Jurkat, Clone E6-1 (cell line): ENCODE data around the gene PKNOX2.

ENCODE experiments used
- DNase-seq: peaks from one replicate; pipeline ENCODE4 v3.0.0-alpha.2; 2011; ENCODE audit warnings: low read depth, low spot score
- H3K4me3 ChIP-seq: 2 replicates; pipeline ENCODE4 v1.5.1; 2011; ENCODE audit warnings: mild to moderate bottlenecking, low read length, control low read depth, moderate library complexity

PKNOX2 gene

DNA sequence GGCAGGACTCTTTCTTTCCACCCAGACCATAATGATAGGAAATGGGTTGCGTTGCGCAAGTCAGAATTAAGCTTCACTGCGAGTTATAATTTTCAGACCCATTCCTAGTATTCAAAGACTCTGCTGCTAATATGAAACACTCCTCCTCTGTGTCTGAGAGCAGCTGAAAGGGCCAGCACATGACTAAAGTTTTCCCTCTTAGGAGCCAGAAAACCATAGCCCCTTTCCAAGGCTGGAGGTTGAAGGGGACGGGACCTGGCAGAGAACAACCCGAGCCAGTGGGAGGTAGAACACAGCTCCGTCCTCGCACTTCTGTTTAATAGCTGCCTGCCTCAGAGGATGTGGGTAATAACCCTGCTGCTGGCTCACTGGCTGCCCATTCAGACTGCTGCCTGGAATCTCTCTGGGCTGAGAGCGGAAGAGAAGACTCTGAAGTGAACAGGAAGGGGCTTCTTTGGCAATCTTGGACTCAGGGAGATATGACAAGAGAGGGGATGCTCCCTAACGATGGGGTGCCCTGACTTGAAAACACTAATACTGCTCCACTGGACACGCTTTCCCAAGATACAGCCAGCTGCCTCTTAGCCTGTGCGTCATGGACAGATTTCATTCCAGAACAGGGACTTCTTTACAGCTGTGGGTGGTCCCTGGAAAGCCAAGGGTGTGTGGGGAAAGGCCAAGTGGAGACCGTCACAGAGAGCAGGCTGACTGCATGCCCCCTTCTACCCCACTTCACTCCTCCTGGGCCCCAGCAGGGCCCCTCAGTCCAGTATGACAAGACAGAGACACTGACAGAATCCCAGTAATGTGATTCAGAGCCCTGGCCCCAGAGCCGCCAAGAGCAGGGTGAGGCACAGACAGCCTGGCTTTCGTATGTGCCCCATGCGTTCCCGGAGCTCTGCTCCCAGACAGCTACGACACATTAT lies 174.6 kb downstream of the PKNOX2 start:
- H3K4me3 ChIP-seq, result no peak overlapping the region
- no peak for DNase-seq

- no peak for DNase-seq
- H3K4me3 ChIP-seq, result no peak overlapping the region
These were observed 177.1 kb downstream of the PKNOX2 start for GRCh38 chr11:125341676-125342075.

DNA sequence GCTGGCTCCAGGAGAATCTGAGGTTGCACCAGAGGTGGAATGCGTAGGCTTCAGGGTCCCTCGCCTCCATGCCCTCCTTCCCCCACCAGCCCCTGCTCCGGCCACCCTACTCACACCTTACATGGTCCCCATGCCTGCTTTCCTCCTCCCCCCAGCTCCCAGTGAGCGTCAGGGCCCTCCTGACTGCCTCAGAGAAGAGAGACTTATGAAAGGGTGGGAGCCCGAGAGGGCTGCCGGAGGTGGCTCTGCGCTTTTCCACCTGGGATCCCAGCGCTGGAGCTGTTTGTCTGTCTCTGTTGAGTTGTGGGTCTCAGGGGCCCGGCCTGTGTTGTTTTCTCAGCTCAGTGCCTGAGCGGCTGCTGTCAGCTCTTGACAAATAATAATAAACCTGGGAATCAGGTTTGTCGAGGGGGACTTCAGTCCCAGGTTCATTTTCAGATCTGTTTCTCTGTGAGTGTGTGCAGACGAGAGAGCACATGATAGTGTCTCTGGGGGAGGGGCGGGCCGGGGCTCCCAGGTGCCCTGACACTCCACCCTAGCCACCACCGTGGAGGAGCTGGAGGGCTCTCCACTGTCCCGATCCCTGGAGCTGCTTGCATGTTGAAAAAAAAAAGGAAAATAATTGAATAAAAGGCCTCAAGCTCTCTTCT lies 177.9 kb downstream of the PKNOX2 start:
- no peak for DNase-seq
- no peak overlapping the region for H3K4me3 ChIP-seq

GRCh38 chr11:125343086-125343717 lies 178.7 kb downstream of the PKNOX2 start:
- no peak for DNase-seq

DNA sequence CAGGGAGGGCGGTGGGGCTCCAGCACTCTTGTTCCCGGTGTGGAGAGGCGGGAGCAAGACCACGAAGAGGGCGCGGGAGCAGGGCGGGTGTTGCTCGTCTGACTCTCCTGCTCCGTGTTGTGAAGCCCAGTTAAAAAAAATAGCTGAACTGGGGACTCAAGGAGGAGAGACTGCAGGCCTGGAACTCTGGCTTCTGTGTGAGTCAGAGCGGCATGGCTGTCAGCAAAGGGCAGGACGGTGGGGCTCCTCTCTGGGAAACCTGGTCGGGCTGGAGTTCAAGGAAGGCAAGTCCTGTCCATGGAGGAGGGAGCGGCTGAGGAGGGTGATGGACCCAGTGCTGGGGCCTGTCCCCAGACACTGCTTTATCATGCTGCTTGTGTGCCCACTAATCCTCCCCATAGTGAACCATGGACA lies 179.2 kb downstream of the PKNOX2 start:
- no peak for DNase-seq
- no peak overlapping the region for H3K4me3 ChIP-seq

More at GRCh38 chr11:125343086-125343717, 178.7 kb downstream of the PKNOX2 start:
- H3K4me3 ChIP-seq, result no peak overlapping the region

GRCh38 chr11:125344846-125345420 lies 180.4 kb downstream of the PKNOX2 start:
- no peak overlapping the region for H3K4me3 ChIP-seq
- no peak for DNase-seq

DNA sequence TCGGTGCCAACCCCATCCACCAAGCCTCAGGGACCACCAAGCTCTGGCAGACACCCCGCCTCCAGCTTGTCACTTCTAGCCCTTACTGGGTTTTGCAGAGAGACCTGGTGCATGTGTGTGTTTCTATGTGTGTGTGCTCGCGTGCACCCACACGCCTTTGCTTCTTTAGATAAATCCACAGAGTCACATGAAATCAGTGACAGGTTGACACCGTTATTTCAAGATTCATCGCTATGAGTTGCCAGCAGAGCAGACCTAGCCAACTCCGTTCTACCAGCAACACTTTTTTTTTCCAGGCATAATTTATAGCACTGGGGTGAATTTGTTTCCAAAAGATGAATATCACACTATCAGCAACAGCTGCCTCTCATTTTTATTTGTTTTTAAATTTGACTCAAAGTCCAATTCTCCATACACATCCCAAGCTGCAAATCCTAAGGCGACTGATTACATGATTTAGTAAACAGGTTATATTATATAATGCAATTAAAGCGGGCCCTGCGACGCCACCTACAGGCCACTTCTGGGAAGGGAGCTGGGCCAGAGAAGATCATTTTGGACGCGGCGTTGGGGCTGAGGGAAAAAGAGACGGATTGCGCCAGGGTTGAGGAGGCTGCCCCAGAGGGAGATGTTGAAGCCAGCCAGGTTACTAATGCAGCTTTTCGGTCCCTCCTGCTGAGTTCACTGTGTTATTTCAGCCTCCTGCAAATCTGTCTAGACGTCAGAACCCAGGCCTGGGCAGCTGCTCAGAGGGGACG lies 181.0 kb downstream of the PKNOX2 start:
- H3K4me3 ChIP-seq, result no peak overlapping the region
- DNase-seq, result peak; percentile 10

DNA sequence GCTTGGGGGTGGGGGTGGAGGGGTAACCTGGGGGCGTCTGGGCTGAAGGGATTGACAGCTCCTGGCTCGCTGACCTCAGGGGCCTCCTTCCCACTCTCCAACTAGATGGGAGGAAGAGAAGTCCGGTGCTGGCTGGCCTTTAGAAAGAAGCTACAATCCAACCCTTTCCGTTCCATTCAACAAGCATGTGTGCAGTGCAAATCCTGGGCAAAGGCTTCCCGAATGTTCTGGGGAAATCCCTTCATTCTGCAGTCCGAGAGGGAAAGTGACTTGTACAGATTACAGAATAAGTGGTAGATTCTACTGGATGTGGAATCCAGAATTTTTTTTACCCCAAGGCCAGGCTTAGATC lies 181.6 kb downstream of the PKNOX2 start:
- no peak overlapping the region for H3K4me3 ChIP-seq
- DNase-seq, result no peak

DNA sequence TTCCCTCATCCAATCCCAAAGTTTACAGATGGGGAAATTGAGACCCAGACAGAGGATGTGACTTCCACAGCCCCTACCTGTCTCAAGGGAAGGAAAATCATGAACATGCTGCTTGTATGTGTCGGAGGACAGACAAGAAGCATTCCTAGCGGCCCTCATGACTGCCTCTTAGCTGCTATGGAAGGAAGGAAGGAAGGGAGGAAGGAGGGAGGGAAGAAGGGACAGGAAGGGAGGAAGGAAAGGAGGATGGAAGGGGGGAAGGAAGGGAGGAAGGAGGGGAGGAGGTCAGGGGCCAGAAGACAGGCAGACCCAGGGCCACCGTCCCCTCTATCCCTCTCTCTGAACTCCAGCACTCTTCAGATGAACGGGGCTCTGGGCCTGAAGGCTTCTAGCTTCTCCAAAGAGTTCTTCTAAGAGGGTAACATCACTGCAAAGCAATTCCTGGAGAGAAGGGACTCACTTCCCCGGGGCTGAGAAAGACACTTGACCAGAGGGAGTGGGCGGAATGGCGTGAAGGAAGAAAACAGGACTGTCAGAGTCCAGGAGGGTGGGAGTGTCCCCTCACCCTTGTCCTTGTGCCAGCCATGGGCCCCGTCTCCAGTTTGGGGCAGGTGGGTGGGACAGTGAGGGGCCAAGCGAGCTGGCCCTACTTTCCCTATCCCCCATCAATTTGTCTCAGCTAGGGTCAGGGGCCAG lies 182.2 kb downstream of the PKNOX2 start:
- no peak for DNase-seq
- no peak overlapping the region for H3K4me3 ChIP-seq

DNA sequence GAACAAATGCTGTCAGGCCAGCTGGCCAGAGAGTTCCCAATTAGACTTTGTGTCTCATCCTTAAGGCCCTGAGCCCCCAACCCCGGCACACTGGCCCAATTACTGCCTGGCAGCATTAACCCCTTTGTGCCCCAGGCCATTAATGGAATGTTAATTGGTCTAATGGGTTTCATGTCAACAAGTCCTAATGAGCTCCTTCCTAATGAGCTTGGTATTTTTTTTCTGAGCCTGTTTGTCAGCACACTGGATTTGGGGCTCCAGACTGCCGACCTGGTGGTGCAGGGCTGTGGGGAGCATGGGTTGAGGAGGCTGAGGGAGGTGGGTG lies 182.7 kb downstream of the PKNOX2 start:
- DNase-seq, result no peak
- no peak overlapping the region for H3K4me3 ChIP-seq

- no peak overlapping the region for H3K4me3 ChIP-seq
- DNase-seq, result no peak
These were observed 183.6 kb downstream of the PKNOX2 start for GRCh38 chr11:125348141-125348651.

- no peak overlapping the region for H3K4me3 ChIP-seq
- peak; percentile 4 for DNase-seq
These were observed 184.2 kb downstream of the PKNOX2 start for GRCh38 chr11:125348674-125349309.

GRCh38 chr11:125350206-125351032 lies 185.9 kb downstream of the PKNOX2 start:
- no peak for DNase-seq
- no peak overlapping the region for H3K4me3 ChIP-seq

GRCh38 chr11:125351033-125351867 lies 186.7 kb downstream of the PKNOX2 start:
- no peak overlapping the region for H3K4me3 ChIP-seq
- no peak for DNase-seq

GRCh38 chr11:125351868-125352250 lies 187.3 kb downstream of the PKNOX2 start:
- H3K4me3 ChIP-seq, result no peak overlapping the region
- DNase-seq, result no peak

DNA sequence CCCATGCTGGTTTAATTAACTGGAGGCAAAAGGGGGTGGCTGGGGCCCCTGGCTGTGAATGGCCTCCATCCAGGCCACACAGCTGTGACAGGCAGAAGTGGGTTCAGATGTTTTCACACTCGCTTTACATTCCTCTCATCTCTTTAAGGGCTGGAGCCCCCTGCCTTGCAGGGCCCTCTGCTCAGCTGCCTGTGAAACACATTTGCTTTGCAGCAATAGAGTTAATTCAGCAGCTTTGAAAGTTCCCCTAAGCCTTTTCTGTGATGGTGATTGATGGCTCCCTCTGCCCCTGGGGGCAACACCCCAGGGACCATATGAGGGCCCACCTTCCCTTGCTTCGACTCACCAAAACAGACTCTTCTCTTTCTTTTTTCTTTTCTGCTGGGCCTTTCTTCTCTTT lies 192.2 kb downstream of the PKNOX2 start:
- no peak for DNase-seq
- no peak overlapping the region for H3K4me3 ChIP-seq
